Epithelial cell of proximal tubule (primary cell): ENCODE results near the gene MCF2L2. TPM values are rescaled to one million over a fixed set of nuclear protein-coding genes. Genes with fewer than 3 reads are reported as not detected.

Experiments used
- DNase-seq: peaks from one replicate; pipeline ENCODE4 v3.0.0-alpha.2; 2011; ENCODE audit warnings: low read depth
- H3K4me3 ChIP-seq: 2 replicates; pipeline ENCODE4 v1.5.1; 2011; ENCODE audit warnings: low read depth, mild to moderate bottlenecking, low read length
- total RNA-seq: library from RNA; depleted of rRNA; stranded (reverse); fragments of >200 nt; gene quantifications from 2 replicates; pipeline ENCODE4 v1.2.3, GENCODE V29; 2015
- TF ChIP-seq, protein P1 (sequence below): conservative IDR thresholded peaks from 2 replicates; pipeline ENCODE4 v1.5.1; 2012; ENCODE audit warnings: low read depth, mild to moderate bottlenecking, low read length

MCF2L2 gene
- total RNA-seq, 1 donor from 2014 or later, result 0.58 TPM

GRCh38 chr3:183307749-183308148 lies 120.7 kb downstream of the MCF2L2 start:
- no peak overlapping the region for H3K4me3 ChIP-seq
- TF ChIP-seq, protein P1, sequence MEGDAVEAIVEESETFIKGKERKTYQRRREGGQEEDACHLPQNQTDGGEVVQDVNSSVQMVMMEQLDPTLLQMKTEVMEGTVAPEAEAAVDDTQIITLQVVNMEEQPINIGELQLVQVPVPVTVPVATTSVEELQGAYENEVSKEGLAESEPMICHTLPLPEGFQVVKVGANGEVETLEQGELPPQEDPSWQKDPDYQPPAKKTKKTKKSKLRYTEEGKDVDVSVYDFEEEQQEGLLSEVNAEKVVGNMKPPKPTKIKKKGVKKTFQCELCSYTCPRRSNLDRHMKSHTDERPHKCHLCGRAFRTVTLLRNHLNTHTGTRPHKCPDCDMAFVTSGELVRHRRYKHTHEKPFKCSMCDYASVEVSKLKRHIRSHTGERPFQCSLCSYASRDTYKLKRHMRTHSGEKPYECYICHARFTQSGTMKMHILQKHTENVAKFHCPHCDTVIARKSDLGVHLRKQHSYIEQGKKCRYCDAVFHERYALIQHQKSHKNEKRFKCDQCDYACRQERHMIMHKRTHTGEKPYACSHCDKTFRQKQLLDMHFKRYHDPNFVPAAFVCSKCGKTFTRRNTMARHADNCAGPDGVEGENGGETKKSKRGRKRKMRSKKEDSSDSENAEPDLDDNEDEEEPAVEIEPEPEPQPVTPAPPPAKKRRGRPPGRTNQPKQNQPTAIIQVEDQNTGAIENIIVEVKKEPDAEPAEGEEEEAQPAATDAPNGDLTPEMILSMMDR, result no peak
- DNase-seq, result no peak

DNA sequence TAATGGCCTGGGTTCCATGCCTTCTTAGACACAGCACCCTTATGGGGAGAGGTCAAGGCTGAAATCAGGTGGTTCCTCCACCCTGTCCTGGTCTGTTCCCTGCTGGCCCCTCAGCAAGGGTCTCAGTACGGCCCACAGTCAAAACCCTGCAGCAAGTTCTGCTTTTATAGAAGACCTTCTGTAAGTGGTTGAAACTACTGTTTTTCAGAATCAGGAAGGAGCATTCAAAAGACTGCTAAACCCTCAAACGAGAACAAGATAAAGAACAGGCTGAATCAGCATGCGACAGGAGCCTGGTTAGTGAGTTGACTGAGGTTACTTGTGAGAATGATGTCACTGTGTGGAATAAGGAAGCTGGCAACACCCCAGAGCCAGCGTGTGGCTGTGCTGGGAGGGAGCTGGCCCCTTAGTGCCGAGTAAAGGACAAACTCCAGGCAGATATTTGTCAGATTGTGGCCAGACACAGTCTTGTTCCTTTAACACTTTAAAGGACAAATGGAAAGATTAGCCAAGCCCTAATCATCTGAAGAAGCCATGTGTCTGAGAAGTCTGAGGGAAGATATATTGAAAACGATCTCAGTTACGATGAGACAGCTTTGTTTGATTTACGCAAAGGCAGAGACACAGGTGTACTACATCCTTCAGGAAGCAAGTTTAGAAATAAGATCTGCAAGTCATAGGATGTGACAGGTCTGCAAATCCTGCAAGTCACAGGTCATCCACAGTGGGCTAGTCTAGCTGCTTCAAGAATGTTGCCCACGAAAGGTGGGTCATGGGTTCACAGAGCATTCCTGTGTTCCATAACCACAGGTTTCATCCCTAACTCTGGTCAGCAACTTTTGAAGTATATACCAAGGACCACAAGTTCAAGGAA lies 121.4 kb downstream of the MCF2L2 start:
- no peak overlapping the region for H3K4me3 ChIP-seq
- peak; percentile 48 for DNase-seq
- TF ChIP-seq, protein P1, result no peak

GRCh38 chr3:183303690-183304089 lies 124.7 kb downstream of the MCF2L2 start:
- TF ChIP-seq, protein P1, result no peak
- no peak overlapping the region for H3K4me3 ChIP-seq
- DNase-seq, result no peak

DNA sequence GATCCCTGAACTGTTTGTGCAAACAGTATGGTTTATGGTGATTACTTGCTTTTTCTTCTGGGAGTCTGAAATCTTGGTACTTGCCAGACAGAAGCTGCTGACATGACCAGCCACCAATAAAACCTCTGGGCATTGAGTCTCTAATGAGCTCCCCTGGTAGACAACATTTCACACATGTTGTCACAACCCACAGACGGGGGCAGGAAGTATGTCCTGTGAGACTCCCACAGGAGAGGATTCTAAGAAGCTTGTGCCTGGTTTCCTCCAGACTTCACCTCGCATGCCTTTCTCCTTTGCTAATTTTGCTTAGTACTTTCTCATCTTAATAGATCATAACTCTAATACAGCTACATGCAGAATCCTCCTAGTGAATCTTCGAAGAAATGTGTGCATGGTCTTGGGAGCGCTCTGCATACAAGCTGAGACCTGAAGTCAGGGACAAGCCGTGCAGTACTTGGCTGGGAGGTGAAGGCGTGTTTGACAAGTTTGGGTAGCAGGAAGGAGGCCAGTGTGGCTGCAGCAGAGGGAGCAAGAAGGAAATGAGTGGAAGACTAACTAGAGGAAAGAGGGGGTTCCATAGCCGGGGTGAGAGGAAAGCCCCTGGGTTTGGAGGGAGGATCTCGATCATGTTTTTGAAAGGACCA lies 126.4 kb downstream of the MCF2L2 start:
- no peak overlapping the region for H3K4me3 ChIP-seq
- DNase-seq, result no peak
- TF ChIP-seq, protein P1, result no peak

GRCh38 chr3:183300996-183301562 lies 127.3 kb downstream of the MCF2L2 start:
- TF ChIP-seq, protein P1, result no peak
- DNase-seq, result no peak

GRCh38 chr3:183299976-183300375 lies 128.4 kb downstream of the MCF2L2 start:
- no peak for DNase-seq
- H3K4me3 ChIP-seq, result no peak overlapping the region
- TF ChIP-seq, protein P1, result no peak

More at GRCh38 chr3:183300996-183301562, 127.3 kb downstream of the MCF2L2 start:
- no peak overlapping the region for H3K4me3 ChIP-seq
